CD4-positive, alpha-beta T cell treated with Interleukin-17A for 1 hour (primary cell): Measurements from ENCODE around the gene INPP5E.

Source experiments
- DNase-seq: peaks from one replicate; pipeline ENCODE4 v3.0.0-alpha.2; 2020

INPP5E gene

DNA sequence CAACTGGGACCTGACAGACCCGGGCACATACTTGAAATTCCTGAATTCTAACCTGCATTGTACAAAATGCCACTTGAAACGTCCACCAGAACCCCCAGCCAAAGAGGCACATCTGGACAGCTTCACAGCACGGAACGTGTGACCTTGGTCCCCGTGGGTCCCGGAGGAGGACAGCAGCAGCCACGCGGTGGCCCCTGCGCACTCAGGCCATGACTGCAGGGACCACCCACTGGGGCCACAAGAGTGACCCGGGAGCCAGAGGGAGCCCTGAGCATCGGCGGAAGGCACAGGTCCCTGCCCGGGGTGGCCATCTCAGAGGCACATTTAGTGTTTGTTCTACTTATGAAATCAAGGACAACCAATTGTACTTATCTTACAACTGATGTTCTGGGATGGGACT lies 37.6 kb downstream of the INPP5E start:
- DNase-seq = no peak

GRCh38 chr9:136401173-136401922 lies 38.3 kb downstream of the INPP5E start:
- no peak for DNase-seq

GRCh38 chr9:136400038-136400834 lies 39.4 kb downstream of the INPP5E start, which contains the start of gene SNAPC4:
Gene SNAPC4, minus strand, starts transcription at chr9:136400170. Its CDS starts 1,742 bp downstream, at chr9:136398428.
- DNase-seq = peak; percentile 87

DNA sequence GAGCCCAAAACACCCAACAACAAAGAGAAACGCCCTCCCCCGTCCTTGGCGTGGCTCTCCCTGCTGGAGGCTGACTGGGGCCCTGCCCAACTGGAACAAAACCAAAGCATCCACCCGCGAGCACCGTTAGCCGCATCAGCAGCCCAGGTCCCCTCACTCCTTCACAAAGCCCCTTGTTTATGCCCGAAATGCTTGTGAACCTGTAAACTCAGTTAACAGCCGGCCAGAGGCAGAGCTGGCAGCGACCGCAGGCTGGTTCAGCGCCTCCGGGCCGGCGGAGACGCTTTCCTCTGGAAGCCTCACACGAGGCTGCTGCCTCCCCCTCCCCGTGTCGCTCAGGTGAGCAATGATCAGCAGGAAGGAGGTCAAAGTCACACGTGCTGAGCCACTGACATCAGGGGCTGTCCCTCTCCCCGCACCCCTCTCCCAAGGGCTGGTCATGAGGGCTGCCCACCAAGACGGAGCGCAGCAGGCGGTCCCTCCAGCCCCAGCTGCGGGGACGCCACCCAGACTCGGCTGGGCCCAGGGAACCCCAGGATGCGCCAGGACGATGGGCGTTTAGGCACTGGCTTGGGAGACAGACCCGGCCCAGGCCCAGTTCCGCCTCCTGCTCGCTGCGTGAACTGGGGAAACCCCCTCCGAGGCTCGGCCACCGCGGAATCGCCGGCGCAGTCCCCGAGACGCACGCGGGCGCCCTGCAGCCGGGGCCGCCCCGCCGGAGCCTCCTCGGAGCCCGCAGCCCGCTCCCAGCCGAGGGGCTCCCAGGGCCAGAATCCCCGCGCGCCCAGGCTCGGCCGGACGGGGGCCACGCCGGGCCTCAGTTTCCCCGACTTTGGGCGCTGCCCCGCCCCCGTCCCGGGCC lies 40.2 kb downstream of the INPP5E start:
- DNase-seq = peak; percentile 54

GRCh38 chr9:136398286-136398685 lies 41.4 kb downstream of the INPP5E start:
- no peak for DNase-seq

GRCh38 chr9:136397643-136398042 lies 42.0 kb downstream of the INPP5E start:
- no peak for DNase-seq

- DNase-seq = no peak
These were observed 43.5 kb downstream of the INPP5E start for GRCh38 chr9:136396219-136396515.

DNA sequence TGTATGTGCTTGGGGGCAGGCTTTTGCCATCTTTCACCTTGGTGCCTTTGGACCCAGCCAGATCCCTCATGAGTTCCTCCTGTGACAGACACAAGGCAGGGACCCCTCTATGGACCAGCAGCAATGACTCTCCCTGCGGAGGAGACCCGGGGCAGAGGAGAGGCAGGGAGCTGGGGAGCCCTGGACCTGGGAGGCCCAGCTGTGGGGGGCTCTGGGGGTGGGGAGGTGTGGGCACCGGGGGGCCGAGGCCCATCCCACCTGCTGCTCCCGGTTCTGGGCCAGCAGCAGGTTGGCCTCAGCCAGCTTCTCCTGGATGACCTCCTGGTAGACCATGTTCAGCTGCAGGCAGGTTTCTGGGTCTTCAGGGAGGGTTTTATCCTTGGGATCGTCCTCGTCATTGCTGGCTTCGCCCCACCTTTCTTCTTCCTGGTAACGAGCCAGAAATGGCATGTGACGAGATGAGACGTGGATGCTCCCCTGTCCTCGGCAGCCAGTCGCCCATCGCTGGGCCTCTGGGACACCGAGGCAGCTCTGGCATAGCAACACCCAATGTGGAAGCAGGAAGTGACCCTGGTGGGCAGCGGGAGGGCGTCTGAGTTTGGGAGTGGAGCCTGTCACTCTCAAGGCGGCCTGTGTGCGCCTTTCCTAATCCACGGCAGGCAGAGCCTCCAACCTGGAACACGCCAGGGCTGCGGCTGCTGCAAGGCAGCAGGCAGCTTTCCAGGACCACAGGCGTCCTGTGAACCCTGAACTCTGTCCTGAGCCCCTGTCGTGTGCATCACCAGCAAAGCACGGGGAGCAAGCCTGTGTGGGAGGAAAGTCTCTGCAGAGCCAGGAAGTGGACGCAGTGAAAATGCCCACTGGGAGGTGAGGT lies 44.1 kb downstream of the INPP5E start:
- no peak for DNase-seq

- DNase-seq = no peak
These were observed 44.7 kb downstream of the INPP5E start for GRCh38 chr9:136395020-136395340.

GRCh38 chr9:136394312-136395019 lies 45.2 kb downstream of the INPP5E start:
- DNase-seq = no peak

GRCh38 chr9:136393531-136393930 lies 46.1 kb downstream of the INPP5E start:
- no peak for DNase-seq

DNA sequence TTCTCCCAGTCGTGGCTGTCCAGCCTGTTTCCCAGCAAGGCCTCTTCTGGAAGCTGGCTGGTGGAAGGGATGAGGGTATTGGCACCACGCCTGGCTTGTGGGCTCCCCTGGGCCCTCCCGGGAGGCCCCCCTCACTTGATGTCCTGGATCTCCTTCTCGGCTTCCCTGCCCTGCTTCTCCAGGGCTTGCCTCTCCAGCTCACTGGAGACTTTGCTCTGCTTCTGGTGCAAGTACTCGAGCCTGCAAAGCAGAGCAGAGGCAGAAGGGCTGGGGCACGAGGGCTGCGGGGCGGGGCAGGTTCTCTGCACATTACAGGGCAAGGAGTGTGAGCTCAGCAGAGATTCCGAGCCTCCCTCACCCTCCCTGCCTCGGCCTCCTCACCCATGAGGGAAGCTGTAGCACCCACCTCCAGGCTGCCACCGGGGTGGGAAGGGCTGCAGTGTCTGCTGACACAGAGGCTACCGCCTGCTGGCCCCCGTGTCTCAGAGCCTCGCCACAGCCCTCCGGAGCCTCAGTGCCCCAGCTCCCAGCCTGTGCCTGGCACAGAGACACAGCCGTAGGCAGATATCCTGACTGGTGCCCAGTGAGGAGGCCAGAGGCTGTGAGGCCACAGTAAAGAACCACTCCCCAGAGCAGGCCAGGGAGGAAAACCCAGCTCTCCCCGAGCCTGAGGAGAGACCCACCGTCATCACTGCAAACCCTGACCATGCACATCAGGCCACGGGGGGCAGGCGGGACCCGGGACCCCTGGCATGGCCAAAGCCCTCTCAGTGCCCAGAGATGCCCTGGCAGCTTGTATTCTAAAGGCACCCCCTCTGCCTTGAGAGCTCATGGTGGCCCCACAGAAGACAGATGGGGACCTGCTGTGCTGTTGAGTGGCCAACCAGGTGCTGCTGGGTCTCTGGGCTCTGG lies 46.9 kb downstream of the INPP5E start:
- DNase-seq = no peak

DNA sequence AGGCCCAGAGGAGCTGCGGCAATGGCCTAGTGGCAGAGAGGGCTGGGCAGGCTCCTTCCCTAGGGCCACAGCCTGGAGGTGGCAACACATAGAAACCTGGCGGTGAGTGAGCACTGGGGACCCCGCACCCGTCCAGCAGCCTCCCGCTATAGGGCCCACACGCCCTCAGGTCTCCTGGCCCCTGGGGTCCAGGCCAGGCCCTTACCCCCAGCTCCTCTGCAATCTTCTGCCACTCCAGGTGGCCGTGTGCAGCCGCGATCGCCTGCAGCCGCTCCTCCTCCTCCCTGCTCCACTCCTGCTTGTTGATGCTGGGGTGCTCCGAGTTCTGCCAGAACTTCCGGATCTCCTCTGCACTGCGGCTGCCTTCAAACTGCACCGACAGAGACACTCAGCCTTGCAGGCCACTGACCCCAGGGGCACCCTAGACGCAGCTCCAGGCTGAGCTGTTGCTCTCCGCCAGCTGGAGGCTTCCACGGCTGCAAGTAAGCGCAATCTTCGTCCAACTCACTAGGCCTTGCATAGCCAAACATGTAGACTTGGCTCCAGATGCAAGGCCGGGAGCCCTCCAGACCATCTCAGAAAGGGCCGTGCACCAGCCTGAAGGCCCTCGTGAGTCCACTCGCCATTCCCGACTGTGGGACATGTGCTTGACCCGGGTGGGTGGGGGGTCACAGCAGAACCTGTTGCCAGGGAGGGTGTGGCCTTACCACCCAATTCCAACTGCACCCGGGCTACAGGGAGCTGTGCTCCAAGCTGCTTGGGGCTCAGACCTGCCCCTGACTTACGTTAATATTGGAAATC lies 47.7 kb downstream of the INPP5E start:
- no peak for DNase-seq

DNA sequence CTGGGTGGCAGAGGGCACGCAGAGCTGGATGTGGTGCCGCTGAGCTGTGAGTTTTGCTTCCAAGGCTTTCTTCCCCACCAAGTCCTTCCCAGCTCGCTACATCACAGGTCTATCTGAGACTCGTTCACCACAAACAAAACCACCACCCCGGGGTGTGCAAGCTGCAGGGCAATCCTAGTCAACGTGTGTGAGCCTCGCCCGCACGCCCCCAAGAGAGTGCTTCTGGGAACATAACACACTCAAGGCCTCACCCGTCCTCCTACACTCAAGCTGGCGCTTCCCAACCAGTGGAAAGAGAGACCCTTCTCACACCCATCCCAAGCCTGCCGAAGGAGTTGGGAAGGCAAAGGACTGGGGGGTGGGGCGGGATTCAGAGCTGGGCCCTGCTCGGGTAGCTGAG lies 50.2 kb downstream of the INPP5E start:
- no peak for DNase-seq

GRCh38 chr9:136387217-136387616 lies 52.4 kb downstream of the INPP5E start:
- DNase-seq = no peak

- DNase-seq = no peak
These were observed 53.6 kb downstream of the INPP5E start for GRCh38 chr9:136386018-136386417.

GRCh38 chr9:136385015-136385414 lies 54.6 kb downstream of the INPP5E start:
- peak; percentile 53 for DNase-seq

GRCh38 chr9:136383436-136383835 lies 56.2 kb downstream of the INPP5E start:
- DNase-seq = no peak

- no peak for DNase-seq
These were observed 57.6 kb downstream of the INPP5E start for GRCh38 chr9:136381966-136382513.

GRCh38 chr9:136381311-136381710 lies 58.3 kb downstream of the INPP5E start:
- DNase-seq = no peak
